ENCODE data around the gene BCDIN3D. TPM values are rescaled to one million over a fixed set of nuclear protein-coding genes. Genes with fewer than 3 reads are reported as not detected.

BCDIN3D gene
- total RNA-seq, 2 donors from 2014 or later = 1.3 to 3.6 TPM

DNA sequence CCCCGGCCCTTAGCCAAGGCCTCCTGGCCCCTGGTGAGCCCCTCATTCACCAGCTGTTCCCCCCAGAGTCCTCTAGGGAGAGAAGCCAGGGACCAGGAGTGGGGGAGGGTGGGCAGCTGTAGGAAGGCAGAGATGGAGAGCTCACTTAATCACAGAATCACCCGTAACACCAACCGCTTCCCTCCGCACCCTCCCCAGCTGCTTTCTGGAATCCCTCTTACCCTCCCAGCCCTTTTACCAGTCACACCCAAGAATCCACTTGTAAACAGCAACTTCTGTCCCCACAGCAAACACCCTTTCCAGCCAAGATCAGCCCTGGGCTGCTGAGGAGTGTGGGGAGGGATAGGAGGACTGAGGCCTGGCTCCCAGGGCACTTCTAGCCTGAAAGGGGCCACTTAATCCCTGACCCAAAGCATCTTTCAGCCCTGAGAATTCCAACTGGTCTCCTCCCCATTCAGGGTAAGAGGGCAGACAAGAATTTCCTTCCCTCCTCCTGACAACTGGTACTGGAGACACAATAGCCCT is 33.5 kb downstream of the BCDIN3D start:
- intact Hi-C loops (cut with DNase I) = no loop called here

DNA sequence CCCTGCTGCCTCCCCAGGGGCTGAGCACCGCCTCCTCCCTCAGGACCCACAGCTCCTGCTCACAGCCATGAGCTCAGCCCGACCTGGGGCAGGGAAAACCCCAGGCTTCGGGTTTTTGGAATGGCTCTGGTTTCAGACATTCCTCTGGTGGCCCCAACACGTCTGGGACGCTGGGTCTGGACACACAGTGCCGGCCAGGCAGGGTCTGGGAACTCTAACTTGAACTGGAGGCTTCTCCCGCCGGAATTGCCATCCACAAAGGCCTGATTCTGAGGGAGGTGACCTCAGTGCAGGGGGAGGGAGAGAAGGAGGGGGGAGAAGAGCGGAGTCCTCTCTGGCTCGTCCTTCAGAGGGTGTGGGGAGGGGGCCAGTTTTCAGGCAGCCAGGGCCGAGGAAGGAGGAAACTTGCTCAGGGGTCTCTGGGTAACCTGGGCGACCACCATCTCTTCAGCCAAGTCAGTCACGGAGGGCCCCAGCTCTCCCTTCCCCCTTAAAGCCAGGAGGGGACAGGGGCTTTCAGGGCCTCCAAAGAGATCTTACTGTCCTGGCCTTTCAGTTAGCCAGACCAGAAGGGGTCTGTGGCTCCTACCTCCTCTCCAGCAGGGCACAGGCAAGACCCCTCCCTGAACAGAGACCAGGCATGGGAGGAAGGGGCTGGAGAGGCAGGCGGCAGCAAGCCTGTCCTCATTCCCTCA is 34.1 kb downstream of the BCDIN3D start:
- DNase-seq (peak in 2 of 4 donors; percentile 21 to 28), ATAC-seq (peak; percentile 43)
- no peak for TF ChIP-seq POLR2A (IDR thresholded peaks at IDR 0.05)
- TF ChIP-seq, protein P1, sequence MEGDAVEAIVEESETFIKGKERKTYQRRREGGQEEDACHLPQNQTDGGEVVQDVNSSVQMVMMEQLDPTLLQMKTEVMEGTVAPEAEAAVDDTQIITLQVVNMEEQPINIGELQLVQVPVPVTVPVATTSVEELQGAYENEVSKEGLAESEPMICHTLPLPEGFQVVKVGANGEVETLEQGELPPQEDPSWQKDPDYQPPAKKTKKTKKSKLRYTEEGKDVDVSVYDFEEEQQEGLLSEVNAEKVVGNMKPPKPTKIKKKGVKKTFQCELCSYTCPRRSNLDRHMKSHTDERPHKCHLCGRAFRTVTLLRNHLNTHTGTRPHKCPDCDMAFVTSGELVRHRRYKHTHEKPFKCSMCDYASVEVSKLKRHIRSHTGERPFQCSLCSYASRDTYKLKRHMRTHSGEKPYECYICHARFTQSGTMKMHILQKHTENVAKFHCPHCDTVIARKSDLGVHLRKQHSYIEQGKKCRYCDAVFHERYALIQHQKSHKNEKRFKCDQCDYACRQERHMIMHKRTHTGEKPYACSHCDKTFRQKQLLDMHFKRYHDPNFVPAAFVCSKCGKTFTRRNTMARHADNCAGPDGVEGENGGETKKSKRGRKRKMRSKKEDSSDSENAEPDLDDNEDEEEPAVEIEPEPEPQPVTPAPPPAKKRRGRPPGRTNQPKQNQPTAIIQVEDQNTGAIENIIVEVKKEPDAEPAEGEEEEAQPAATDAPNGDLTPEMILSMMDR (IDR thresholded peaks at IDR 0.05) = no peak
- WGBS, 2 donors = 78 to 80% methylated on average over 11 to 13 of the region's 14 CpGs
- no peaks in the 10 kb centered on the region for H3K27me3 ChIP-seq
- H3K36me3 ChIP-seq (replicated peaks in 1 of 2; ENCODE audit: insufficient read depth in 1 of 2, low read depth in 2 of 2) = no peaks in the 10 kb centered on the region
- H3K9me3 ChIP-seq = no peaks in the 10 kb centered on the region
- H3K4me1 ChIP-seq = no peaks in the 10 kb centered on the region
- H3K4me3 ChIP-seq = no peak overlapping the region
- peak overlapping the region in 1 of 4 donors; percentile 20 for H3K27ac ChIP-seq
- intact Hi-C loops (cut with DNase I) = no loop called here

More for the DNA sequence above, 33.5 kb downstream of the BCDIN3D start:
- 81 to 90% methylated on average over 4 of the region's 4 CpGs for WGBS, 2 donors
- no peaks in the 10 kb centered on the region for H3K4me1 ChIP-seq
- H3K36me3 ChIP-seq (replicated peaks in 1 of 2; ENCODE audit: insufficient read depth in 1 of 2, low read depth in 2 of 2) = no peaks in the 10 kb centered on the region
- no peaks in the 10 kb centered on the region for H3K27me3 ChIP-seq
- no peaks in the 10 kb centered on the region for H3K9me3 ChIP-seq
- H3K4me3 ChIP-seq = no peak overlapping the region
- H3K27ac ChIP-seq = peak overlapping the region in 1 of 4 donors; percentile 20
- peak; percentile 25 for ATAC-seq
- no peak for DNase-seq
- TF ChIP-seq POLR2A (IDR thresholded peaks at IDR 0.05) = no peak
- TF ChIP-seq, protein P1 (IDR thresholded peaks at IDR 0.05) = no peak

GRCh38 chr12:49807991-49808580 is 34.8 kb downstream of the BCDIN3D start:
- no peak overlapping the region for H3K27ac ChIP-seq

GRCh38 chr12:49806877-49807276 is 36.0 kb downstream of the BCDIN3D start:
- H3K9me3 ChIP-seq = no peaks in the 10 kb centered on the region
- no peaks in the 10 kb centered on the region for H3K36me3 ChIP-seq (replicated peaks in 1 of 2; ENCODE audit: insufficient read depth in 1 of 2, low read depth in 2 of 2)
- TF ChIP-seq, protein P1 (IDR thresholded peaks at IDR 0.05) = no peak
- no peak for TF ChIP-seq POLR2A (IDR thresholded peaks at IDR 0.05)
- 86% methylated on average over 7 of the region's 7 CpGs for WGBS, 2 donors
- no peaks in the 10 kb centered on the region for H3K4me1 ChIP-seq
- DNase-seq (no peak), ATAC-seq (no peak)
- H3K4me3 ChIP-seq = no peak overlapping the region
- intact Hi-C loops (cut with DNase I) = no loop called here
- H3K27me3 ChIP-seq = no peaks in the 10 kb centered on the region
- H3K27ac ChIP-seq = no peak overlapping the region

More at GRCh38 chr12:49807991-49808580, 34.8 kb downstream of the BCDIN3D start:
- H3K9me3 ChIP-seq = no peaks in the 10 kb centered on the region
- H3K4me1 ChIP-seq = no peaks in the 10 kb centered on the region
- H3K4me3 ChIP-seq = no peak overlapping the region
- no peaks in the 10 kb centered on the region for H3K27me3 ChIP-seq
- no peaks in the 10 kb centered on the region for H3K36me3 ChIP-seq (replicated peaks in 1 of 2; ENCODE audit: insufficient read depth in 1 of 2, low read depth in 2 of 2)
- no peak for TF ChIP-seq POLR2A (IDR thresholded peaks at IDR 0.05)
- TF ChIP-seq, protein P1 (IDR thresholded peaks at IDR 0.05) = no peak
- DNase-seq (no peak), ATAC-seq (no peak)
- WGBS, 2 donors = 86 to 90% methylated on average over 12 of the region's 12 CpGs
- intact Hi-C loops (cut with DNase I) = no loop called here
